Camera-type eye (tissue), 1 donor: ENCODE results near the gene FCRLB. TPM values are rescaled to one million over a fixed set of nuclear protein-coding genes. Genes with fewer than 3 reads are reported as not detected.

Source experiments
- total RNA-seq: library from RNA; depleted of rRNA; stranded (reverse); fragments of >200 nt; gene quantifications from one replicate; pipeline ENCODE4 v1.2.3, GENCODE V29; 2014

Gene FCRLB, protein sequence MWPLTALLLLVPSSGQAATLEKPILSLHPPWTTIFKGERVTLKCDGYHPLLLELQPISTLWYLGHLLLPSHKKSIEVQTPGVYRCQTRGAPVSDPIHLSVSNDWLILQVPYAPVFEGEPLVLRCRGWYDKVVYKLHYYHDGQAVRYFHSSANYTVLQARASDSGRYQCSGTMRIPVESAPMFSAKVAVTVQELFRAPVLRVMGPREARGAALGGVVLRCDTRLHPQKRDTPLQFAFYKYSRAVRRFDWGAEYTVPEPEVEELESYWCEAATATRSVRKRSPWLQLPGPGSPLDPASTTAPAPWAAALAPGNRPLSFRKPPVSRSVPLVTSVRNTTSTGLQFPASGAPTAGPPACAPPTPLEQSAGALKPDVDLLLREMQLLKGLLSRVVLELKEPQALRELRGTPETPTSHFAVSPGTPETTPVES
- total RNA-seq, result 0.88 TPM

GRCh38 chr1:161720956-161721737, at the start of gene FCRLB:
TSS of gene FCRLB (plus strand) at chr1:161721544. CDS start at chr1:161722673, 1,129 bp downstream.

GRCh38 chr1:161706482-161707347, 14.6 kb upstream of the FCRLB start, which contains the start of gene FCRLA:
TSS of gene FCRLA (plus strand) at chr1:161707229. CDS start at chr1:161707265, 36 bp downstream.

DNA sequence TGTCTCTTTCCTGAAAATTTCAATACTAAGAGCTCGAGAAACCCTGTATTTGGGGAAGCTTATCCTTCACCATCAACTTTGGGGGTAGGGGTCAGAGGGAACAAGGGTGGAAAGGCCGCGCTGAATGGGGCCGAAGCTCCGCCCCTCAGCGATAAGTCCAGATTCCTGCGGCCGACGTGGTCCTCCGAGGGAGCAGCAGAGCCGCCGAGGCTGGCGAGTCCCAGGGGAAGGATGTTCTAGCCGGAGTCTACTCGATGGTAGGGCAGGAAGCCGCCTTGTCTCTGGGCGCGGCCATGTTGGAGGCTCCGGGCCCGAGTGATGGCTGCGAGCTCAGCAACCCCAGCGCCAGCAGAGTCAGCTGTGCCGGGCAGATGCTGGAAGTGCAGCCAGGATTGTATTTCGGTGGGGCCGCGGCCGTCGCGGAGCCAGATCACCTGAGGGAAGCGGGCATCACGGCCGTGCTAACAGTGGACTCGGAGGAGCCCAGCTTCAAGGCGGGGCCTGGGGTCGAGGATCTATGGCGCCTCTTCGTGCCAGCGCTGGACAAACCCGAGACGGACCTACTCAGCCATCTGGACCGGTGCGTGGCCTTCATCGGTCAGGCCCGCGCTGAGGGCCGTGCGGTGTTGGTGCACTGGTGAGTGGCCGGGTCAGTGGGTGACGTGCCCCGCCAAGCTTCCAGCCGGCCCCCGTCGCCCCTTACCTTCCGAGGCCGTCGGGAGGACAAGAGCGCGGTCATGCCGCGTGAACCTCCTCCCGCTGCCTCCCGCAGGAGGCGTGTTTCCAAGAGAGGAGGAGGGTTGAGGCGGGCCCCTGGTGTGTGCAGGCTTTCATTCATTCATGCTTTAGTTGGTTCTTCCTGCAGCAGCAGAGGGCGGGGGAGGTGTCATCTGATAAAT, 28.4 kb downstream of the FCRLB start, which contains the start of gene DUSP12:
Gene DUSP12, plus strand, starts transcription at position 278 of the 899 bp plus-strand sequence. Its CDS starts 16 bp downstream, at position 294.

DNA sequence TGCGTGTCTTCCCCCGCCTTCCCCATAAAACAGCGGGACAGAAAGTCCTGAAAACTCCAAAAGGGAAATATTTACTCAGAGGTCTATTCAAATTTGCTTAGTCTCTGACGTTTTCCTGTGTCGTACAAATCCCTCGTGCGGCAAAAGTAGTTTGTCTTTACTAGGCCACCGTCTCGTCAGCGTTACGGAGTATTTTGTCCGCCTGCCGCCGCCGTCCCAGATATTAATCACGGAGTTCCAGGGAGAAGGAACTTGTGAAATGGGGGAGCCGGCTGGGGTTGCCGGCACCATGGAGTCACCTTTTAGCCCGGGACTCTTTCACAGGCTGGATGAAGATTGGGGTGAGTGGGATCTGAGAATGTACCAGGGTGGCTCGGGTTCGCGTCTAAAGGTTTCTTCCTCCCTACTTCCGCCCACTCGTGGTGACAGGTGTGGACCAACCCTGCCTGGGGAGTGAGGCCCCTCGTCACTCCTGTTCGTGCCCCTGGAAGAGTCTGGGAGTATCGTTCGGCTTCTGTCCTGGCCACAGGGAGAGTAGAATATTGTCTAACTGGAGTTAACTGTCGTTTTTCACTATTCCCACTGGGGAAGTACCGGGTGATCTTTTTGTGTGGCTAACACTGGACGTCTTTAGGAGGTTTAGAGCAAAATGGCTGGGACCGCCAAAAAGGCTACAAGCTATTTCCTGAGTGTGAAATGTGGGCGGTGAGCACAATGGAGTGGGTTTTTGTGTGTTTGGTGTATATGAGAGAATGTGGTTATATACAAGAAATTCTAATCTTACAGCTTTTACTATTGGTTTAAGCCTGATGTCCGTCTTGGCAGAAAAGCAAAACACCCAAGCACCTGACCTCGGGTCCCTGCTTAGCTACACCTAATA, 45.0 kb downstream of the FCRLB start, which contains the start of gene ATF6:
Gene ATF6, plus strand, starts transcription at position 219 of the 880 bp plus-strand sequence. Its CDS starts 41 bp downstream, at position 260.

Other genes with a start within 250 kb of the FCRLB start
- gene FCGR2A, start 216.1 kb upstream of the FCRLB start, total RNA-seq, result 10.1 TPM
- gene HSPA6, start 197.0 kb upstream of the FCRLB start, total RNA-seq, result 105 TPM
- 2.9 TPM for gene FCGR3A, start 171.7 kb upstream of the FCRLB start, total RNA-seq
- 0.99 TPM for gene FCGR3B, start 90.4 kb upstream of the FCRLB start, total RNA-seq
- 1.9 TPM for gene FCGR2B, start 58.4 kb upstream of the FCRLB start, total RNA-seq
- gene FCRLA, start 14.3 kb upstream of the FCRLB start, total RNA-seq, result not detected
- 71.5 TPM for gene DUSP12, start 28.2 kb downstream of the FCRLB start, total RNA-seq
- 43.7 TPM for gene ATF6, start 44.8 kb downstream of the FCRLB start, total RNA-seq